Coronary artery (tissue), 2 donors: ENCODE data around the gene CPT2.
A peak's percentile ranks its signal among the peaks of the same experiment; 100 is the strongest.

ENCODE experiments used
- DNase-seq: peaks from one replicate; pipeline ENCODE4 v3.0.0-alpha.2; 2017; ENCODE audit warnings: low spot score
- H3K27ac ChIP-seq, 2 donors: fragments of 200-600 bp; sonication (generic); one replicate each; pipeline ENCODE4 v1.5.1; 2016 to 2019
- H3K4me3 ChIP-seq: fragments of 200-600 bp; sonication (generic); 2 replicates; pipeline ENCODE4 v1.5.1; 2016; ENCODE audit warnings: mild to moderate bottlenecking, moderate library complexity
- TF ChIP-seq, protein P1 (sequence below): fragments of 200-600 bp; sonication (generic); IDR thresholded peaks from one replicate; pipeline ENCODE4 v1.5.1; 2019; ENCODE audit warnings: antibody characterized with exemption

Gene CPT2

DNA sequence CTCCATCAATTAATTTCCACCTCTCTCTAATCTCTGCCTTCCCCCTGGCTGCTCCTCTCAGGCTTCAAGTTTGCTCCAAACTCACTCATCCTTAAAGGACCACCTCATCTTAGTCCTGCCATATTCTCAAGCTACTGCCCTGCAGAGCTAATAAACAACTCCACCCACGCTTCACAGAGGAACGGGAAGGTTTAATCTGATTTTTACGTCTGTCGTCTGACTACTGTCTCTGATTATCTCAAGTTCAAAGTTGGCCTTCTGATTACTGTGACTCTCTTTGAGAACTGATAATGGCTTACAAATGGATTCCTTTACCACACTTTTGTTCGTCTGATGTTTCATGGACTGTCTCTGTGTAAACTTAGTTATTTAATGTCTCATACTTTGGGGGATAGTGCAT, 7.6 kb upstream of the CPT2 start:
- DNase-seq = no peak
- H3K4me3 ChIP-seq = no peak overlapping the region
- no peak overlapping the region for H3K27ac ChIP-seq
- TF ChIP-seq, protein P1, sequence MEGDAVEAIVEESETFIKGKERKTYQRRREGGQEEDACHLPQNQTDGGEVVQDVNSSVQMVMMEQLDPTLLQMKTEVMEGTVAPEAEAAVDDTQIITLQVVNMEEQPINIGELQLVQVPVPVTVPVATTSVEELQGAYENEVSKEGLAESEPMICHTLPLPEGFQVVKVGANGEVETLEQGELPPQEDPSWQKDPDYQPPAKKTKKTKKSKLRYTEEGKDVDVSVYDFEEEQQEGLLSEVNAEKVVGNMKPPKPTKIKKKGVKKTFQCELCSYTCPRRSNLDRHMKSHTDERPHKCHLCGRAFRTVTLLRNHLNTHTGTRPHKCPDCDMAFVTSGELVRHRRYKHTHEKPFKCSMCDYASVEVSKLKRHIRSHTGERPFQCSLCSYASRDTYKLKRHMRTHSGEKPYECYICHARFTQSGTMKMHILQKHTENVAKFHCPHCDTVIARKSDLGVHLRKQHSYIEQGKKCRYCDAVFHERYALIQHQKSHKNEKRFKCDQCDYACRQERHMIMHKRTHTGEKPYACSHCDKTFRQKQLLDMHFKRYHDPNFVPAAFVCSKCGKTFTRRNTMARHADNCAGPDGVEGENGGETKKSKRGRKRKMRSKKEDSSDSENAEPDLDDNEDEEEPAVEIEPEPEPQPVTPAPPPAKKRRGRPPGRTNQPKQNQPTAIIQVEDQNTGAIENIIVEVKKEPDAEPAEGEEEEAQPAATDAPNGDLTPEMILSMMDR = no peak

DNA sequence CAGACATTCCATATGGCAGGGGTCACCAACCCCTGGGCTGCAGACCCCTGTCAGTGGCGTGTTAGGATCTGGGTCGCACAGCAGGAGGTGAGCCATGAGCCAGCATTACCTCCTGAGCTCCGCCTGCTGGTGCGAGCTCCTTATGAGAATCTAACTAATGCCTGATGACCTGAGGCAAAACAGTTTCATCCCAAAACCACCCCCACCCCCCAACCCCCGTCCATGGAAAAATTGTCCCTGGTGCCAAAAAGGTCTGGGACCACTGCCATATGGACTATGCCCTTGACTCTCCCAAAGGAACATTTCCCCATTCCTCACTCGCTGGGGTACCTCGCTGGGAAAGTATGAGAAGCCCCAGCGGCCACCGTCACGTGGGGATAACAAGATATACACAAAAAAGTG, 6.4 kb upstream of the CPT2 start:
- TF ChIP-seq, protein P1 = no peak
- DNase-seq = no peak
- H3K27ac ChIP-seq = no peak overlapping the region
- no peak overlapping the region for H3K4me3 ChIP-seq

DNA sequence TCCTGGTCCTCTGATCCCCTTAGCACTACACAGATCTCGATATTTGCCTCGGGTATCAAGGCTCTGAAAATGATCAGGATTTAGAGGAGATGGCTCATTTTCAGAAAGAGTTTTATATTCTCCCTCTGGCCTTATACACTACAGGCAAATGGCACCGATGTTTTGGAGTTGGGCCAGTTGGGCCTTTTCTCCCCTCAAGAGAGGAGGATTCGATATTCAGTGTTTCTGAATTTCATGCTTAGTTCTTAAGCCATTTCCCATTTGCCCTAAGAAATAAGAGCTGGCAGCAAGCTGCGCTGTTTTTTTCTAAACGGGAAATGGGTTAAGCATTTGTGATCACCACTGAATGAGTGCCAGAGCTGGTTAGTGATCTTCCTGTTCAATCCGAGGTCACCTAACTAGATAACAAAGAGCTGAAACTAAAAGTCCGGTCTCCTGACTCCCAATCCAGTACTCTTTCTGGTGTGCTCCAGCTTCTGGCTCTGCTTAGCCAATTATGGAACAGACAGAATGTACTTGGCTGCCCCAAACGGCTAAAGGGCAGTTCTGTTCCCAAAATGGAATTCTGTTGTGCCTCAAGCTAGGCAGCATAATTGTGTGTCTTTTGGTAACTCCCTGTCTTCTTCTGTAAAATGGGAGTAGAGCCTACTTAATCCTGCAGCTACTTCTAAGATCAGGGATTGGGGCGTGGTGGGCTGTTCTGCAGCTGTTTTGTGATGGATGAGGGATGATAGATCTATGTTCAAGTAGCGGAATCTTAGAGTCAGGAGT, 1.2 kb upstream of the CPT2 start:
- DNase-seq = no peak
- Histone ChIP-seq H3K27ac (peak overlapping the region; percentile 94 to 100), H3K4me3 (peak overlapping the region; percentile 98)
- TF ChIP-seq, protein P1 = no peak

DNA sequence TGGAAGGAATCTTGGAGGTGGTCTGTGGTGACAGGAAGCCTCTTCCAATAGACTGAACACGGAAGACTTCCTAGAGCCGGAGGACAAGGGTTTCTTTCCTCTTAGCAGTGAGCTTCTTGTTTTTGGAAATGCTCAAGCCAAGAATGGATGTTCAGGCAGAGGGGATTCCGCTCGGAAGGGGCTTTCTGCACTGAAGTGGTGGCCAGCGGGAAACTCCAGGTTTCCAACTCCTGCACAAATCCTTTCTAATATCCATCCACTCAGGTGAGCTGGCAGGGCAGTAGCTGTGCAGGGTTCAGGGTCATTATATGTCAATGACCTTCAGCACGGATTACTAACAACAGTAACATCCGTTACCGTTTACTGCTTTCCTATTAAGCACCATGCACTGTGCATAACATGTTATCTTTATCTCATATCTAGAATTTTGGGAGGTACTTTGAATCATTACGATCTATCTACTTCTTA, 573 bp upstream of the CPT2 start:
- DNase-seq = no peak
- H3K27ac ChIP-seq = peak overlapping the region; percentile 94 to 100
- TF ChIP-seq, protein P1 = no peak

DNA sequence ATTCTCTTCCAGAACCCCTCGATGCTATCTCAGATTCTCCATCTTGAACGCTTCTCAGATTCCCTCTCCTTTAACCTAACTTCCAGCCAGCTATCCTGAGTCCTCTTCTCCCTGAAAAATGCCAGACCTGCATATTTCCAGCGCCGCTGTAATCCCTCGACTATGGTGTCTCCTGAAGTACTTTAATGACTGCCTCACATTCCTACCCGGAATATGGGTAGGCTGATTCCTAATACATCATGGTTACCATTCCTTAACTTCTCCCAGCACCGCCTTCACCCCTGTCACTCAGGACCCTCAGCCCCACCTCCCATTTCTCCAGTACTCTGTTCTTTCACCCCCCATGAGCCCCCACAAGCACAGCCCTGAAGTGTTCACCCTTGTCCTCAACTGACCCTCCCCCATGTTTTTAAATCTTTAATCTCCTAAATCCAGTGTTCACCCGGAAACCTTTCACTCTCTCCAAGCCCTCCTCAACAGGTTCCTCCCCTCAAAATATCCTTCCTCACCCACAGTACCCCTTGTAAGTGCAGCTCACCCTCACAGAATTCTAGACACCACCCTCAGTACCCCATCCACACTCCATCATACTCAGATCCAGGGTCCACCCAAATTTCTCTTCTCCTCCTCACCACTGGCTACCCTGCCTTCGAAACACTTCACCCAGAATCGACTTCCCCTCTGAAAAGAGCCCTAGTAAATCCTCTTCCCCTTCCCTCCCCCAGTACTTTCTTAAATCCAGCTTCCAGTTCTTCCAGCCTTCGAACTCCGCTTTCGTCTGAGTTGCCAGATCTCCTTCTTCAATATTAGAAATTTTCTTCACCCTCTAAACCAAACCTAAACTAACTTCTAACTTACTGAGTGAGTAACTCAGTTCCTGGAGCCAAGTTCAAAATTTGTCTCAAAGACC, 922 bp downstream of the CPT2 start:
- Histone ChIP-seq H3K4me3 (peak overlapping the region; percentile 98), H3K27ac (peak overlapping the region; percentile 94 to 100)
- TF ChIP-seq, protein P1 = no peak
- DNase-seq = no peak

More for the DNA sequence above, 573 bp upstream of the CPT2 start:
- H3K4me3 ChIP-seq = peak overlapping the region; percentile 98

DNA sequence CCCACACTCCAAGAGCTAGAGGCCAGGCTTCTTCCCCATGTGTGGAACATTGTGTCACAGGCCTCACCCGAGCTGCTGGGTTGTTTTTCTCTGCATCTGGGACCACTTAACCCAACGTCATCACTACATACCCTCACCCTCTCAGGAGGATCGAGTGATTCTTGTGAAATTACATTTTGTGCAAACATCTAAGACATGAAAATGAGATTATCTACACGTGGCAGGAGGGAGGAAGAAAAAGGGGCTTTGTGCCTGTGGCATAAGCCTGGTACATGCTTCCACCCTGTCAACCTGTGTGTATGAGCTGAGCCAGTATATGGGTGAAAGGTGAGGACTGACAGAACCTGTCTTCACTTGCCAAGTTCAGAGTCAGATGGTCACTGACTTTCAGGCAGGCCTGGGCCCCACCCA, 1.6 kb downstream of the CPT2 start:
- H3K27ac ChIP-seq = peak overlapping the region; percentile 59 to 94
- DNase-seq = no peak
- TF ChIP-seq, protein P1 = no peak
- peak overlapping the region; percentile 98 for H3K4me3 ChIP-seq
